Measurements from ENCODE around the gene OTULIN.

OTULIN gene

DNA sequence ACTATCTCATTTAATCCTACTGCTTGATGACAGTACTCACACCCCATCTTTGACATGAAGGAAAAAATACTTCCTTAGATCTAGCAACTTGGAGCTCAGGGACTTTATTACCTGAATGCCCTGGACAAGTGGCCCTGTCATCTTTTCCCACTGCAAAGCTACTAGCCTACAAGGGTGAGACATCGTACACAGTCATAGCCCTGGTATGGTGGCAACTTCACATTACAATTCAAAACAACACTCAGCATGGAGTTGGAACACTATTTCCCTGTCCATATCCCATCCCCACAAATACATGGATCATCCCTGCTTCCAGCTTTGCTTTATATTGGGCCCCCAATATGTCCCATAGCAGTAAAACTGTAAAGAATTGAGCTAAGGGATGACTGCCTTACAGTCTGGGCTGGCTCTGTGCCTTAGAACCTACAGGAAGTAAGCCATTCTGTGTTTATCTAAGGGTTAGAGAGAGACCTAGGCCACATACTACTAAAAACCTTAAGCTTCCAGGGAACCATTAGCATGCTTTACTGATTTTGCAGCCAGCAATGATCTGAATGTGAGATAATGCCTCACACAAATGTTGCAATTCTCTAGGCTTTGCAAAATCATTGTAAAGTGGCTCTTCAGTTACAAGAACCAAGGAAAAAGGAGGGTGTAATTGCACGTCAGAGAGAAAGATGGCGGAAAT, 55.9 kb downstream of the OTULIN start:
- H3K4me1 ChIP-seq: peaks cover 0 to 7% (median 2%) of the 10 kb centered on the region in 4 donors
- no peak for DNase-seq
- intact Hi-C loops (cut with DNase I; ENCODE audit: low total_unique reads): no loop called here
- no peaks in the 10 kb centered on the region for H3K9me3 ChIP-seq
- H3K36me3 ChIP-seq: peaks cover 13 to 65% (median 22%) of the 10 kb centered on the region in 3 donors
- no peaks in the 10 kb centered on the region for H3K27me3 ChIP-seq
- H3K4me3 ChIP-seq: no peak overlapping the region
- TF ChIP-seq CTCF (IDR thresholded peaks at IDR 0.05): no peak
- H3K27ac ChIP-seq: no peak overlapping the region

- Histone ChIP-seq H3K27ac (no peak overlapping the region), H3K4me3 (no peak overlapping the region), H3K4me1 (peaks cover 0 to 22% (median 13%) of the 10 kb centered on the region in 4 donors), H3K9me3 (no peaks in the 10 kb centered on the region), H3K36me3 (peaks cover 4 to 55% (median 6%) of the 10 kb centered on the region in 3 donors), H3K27me3 (no peaks in the 10 kb centered on the region)
- intact Hi-C loops (cut with DNase I; ENCODE audit: low total_unique reads): no loop called here
- TF ChIP-seq CTCF (IDR thresholded peaks at IDR 0.05): no peak
- DNase-seq: no peak
Measured at GRCh38 chr5:14721990-14722656, 57.6 kb downstream of the OTULIN start.

GRCh38 chr5:14722923-14723322, 58.4 kb downstream of the OTULIN start:
- H3K36me3 ChIP-seq: peaks cover 4 to 50% (median 6%) of the 10 kb centered on the region in 3 donors
- TF ChIP-seq CTCF (IDR thresholded peaks at IDR 0.05): no peak
- DNase-seq: no peak
- no peaks in the 10 kb centered on the region for H3K27me3 ChIP-seq
- intact Hi-C loops (cut with DNase I; ENCODE audit: low total_unique reads): no loop called here
- H3K4me1 ChIP-seq: peaks cover 0 to 28% (median 20%) of the 10 kb centered on the region in 4 donors
- H3K9me3 ChIP-seq: no peaks in the 10 kb centered on the region
- no peak overlapping the region for H3K4me3 ChIP-seq
- no peak overlapping the region for H3K27ac ChIP-seq

DNA sequence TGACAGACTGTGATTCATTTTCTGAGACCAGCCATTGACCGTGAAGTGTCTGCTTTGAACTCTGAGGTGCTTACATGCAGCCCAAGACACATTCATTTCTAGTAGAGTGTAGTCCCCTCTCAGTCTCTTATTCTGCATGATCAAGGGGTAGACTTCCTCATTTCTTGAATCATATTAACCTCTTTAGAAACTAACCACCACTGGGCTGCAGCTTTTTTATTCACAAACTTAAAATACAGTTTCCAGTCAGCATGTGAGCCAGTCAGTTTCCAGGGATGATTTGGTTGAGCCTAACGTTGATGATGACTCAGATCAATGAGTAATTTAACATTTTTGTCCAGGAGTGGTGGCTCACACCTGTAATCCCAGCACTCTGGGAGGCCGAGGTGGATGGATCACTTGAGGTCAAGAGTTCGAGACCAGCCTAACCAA, 59.2 kb downstream of the OTULIN start:
- intact Hi-C loops (cut with DNase I; ENCODE audit: low total_unique reads): no loop called here
- Histone ChIP-seq H3K4me1 (peaks cover 0 to 33% (median 24%) of the 10 kb centered on the region in 4 donors), H3K4me3 (no peak overlapping the region), H3K9me3 (no peaks in the 10 kb centered on the region), H3K27ac (no peak overlapping the region), H3K27me3 (no peaks in the 10 kb centered on the region), H3K36me3 (peaks cover 4 to 47% (median 6%) of the 10 kb centered on the region in 3 donors)
- no peak for TF ChIP-seq CTCF (IDR thresholded peaks at IDR 0.05)
- DNase-seq: no peak

DNA sequence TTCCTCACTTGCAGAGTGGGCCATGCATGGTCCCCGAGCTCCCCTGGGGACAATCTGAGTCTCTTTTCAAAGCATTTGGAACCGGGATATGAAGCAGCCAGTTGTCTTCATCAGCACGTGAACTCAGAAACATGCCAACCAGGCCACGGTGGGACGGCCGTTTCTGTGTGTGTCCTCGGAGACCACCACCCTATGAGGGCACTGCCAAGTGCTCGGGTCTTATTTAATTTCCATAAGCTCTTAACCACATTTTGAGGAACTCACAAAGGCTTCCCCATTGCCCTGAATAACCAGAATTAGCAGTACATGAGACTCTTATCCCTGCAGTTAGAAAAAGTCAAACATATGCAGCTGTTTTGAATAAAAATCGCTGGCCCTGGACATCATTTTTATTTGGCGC, 60.1 kb downstream of the OTULIN start:
- peaks cover 4 to 56% (median 6%) of the 10 kb centered on the region in 3 donors for H3K36me3 ChIP-seq
- no peaks in the 10 kb centered on the region for H3K9me3 ChIP-seq
- H3K27me3 ChIP-seq: no peaks in the 10 kb centered on the region
- peaks cover 0 to 33% (median 24%) of the 10 kb centered on the region in 4 donors for H3K4me1 ChIP-seq
- intact Hi-C loops (cut with DNase I; ENCODE audit: low total_unique reads): loop anchor here (5.0 kb wide), 2 partner anchors 148 to 288 kb away; partner anchors contain the start of gene ANKH
- peak; percentile 61 to 63 for DNase-seq
- no peak for TF ChIP-seq CTCF (IDR thresholded peaks at IDR 0.05)
- peak overlapping the region in 1 of 2 donors; percentile 13 for H3K27ac ChIP-seq
- H3K4me3 ChIP-seq: no peak overlapping the region

Measured in tibial artery (tissue), 4 donors.